GM21381 (cell line): ENCODE measurements around the gene TOP1.
"Not testable (repeated sequence)": the region's sequence is repeated elsewhere in the genome, so short reads cannot be mapped to it uniquely, and the experiment has no call there.

ENCODE experiments used
- ATAC-seq: cut with Tn5 transposase; IDR thresholded peaks from one replicate; pipeline ENCODE4 v1.9.1; 2021; ENCODE audit warnings: mild to moderate bottlenecking, moderate library complexity; ENCODE audit not compliant: unreplicated experiment

TOP1 gene

GRCh38 chr20:41003143-41003935 is 25.3 kb upstream of the TOP1 start:
- no peak for ATAC-seq

DNA sequence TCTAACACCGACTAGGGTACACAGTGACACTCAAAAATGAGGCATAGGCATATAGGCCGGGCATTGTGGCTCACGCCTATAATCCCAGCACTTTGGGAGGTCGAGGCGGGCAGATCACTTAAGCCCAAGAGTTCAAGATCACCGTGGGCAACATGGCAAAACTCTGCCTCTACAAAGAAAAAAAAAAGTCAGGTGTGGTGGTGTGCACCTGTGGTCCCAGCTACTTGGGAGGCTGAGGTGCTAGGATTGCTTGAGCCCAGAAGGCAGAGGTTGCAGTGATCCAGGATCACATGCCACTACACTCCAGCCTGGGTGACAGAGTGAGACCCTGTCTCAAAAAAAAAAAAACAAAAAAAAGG is 24.7 kb upstream of the TOP1 start:
- not testable (repeated sequence) for ATAC-seq

DNA sequence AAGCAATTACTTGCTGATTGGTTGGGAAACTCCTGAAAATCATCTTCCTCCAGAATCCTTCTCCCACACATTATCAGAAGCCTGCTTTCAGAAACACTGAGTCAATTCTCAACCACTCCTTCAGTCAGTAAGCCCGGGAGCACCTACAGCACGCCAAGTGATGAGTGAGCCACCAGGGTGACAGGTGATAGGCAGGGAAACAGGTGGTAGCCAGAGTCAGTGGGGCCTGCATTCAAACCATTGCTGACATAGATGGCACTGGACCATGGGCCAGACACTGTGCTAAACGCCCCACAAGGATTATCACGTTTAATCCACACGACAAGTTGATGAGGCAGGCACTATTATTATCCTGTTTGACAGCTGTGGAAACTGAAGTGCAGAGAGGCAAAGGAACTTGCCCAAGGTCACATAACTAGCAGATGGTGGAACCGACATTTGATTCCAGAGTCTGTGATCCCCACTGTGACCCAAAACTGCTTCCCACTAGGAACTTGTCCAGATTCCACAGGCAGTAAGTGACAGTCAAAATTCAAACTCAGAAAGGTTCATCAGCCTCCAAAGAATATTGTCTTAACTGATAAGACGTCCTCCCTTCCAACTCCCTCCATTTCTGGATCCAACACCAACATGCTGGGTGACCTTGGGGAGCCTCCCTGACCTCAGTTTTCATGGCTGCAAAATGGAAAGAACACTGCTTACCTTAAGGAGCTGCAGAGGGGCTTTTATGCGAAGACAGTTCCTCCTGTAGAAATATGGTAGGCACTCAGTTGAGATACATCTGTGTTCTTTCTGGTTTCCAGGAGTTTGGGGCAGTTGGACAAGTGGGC is 23.9 kb upstream of the TOP1 start:
- no peak for ATAC-seq

- no peak for ATAC-seq
These were observed 23.3 kb upstream of the TOP1 start for GRCh38 chr20:41005361-41005729.

DNA sequence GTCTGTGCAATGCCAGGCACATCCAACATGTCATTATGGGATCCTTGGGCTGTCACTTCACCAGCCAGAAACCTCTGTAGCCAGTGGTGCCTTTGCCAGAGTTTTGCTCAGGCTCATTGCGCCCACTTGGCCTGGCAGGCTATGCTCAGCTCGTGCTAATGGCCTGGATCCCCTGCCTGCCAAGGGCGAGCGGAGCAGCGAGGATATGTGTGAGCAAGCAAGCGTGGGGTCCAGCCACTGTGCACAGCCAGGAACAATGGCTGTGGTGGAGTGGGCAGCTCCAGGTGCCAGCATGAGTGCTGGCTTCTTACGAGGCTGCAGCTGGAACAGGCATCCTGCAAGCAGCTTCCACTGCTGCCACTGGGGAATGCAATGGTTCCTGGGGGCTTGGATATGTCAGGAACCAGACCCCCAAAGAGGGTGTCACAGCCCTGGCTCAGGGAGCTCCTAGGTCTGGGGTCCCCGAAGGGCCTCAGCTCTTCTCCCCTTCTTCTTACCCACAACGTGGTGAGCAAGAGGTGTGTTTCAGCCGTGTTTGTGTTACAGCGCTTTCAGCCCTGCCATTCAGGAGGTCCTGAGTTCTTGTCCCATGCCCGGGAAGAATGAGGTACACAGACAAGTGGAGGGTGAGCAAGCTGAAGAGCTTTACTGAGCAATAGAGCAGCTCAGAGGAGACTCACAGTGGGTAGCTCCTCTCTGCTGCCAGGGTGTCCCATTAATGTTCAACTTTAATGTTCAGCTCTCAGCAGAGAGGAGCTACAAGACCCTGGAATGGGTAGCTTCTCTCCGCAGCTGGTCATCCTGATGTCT is 22.3 kb upstream of the TOP1 start:
- ATAC-seq = no peak

DNA sequence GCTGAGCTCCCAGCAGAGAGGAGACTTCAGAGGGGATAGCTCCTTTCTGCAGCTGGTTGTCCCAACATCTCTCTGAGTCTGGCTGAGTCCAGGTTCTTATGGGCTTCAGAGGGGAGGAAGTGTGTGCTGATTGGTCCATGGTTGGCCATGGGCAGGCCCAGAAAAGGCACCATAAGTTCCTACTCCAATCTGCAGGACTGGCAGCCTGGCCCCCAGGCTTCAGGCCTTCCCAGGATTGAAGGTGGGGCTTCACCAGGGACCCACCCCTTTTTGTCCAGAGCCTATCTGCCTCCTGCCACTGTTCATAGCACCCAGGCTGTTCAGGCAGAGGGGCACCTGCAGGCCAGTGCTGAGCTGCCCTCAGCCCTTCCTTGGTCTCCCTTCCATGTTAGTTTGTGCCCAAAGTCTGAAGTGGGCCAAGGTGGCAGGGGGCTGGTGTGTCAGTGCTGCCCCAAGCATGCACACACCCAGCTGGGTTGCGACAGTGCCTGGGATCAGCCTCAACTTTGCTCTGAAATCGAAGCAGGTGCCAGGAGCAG is 21.6 kb upstream of the TOP1 start:
- ATAC-seq = no peak

DNA sequence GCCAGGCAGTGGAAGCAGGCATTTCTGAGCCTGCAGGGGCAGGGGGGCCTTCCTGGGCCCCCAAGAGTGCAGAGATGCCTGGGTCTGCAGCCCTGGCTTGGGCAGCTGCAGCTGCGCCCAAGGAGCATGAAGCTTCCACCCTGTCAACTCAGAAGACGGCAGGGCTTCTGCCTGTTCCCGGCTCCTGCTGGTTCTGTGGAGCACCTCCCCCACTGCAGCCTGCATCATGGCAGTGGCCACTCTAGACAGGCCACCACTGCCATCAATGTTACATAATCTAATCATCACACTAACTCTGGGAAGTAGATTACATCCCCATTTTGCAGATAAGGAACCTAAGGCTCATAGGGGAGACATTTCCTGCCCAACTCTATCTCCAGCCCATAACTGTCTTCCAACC is 21.1 kb upstream of the TOP1 start:
- no peak for ATAC-seq

- ATAC-seq = no peak
These were observed 18.7 kb upstream of the TOP1 start for GRCh38 chr20:41009946-41010345.

DNA sequence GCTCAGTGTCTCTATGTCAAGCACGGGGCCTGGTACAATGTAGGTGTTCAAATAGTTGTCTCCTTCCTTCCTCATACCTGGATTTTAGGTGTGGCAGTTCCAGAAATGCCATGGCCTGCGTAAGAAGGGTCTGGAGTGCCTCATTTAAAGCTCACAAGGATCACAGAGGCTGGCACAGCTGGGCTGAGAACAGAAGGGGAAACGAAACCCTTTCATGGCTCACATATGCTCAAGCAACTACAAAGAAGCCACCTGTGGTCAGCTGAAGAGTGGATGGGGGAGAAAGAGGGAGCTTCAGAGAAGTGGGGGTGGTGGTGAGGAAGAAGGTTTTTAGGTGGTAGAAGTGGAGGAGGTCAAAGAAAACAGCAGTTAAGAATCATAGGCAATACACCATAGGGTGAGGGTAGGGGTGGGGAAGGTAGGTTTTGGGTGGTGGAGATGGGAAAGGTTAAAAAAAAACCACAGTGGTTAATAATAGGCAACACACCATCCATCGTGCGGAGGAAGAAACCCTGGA is 17.0 kb upstream of the TOP1 start:
- ATAC-seq = peak; percentile 88

GRCh38 chr20:41014561-41015088 is 14.0 kb upstream of the TOP1 start:
- no peak for ATAC-seq

GRCh38 chr20:41017448-41018042 is 11.1 kb upstream of the TOP1 start:
- ATAC-seq = no peak

DNA sequence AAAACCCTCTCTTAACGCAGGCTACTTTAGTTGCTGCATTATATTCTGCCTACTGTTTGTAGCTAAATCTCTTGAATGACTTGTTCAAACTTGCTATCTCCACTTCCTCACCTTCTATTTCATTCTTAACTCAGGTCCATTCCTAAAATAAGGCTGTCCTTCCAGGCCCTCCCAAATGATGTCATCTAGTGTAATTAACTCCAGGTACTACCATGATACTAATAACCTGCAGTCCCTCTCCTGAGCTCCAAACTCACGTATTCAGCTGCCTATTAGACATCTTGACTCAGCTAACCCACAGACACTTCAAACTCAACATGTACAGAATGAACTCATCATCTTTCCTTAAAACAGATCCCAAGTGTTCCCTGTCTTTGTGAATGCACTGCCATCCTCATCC is 10.5 kb upstream of the TOP1 start:
- ATAC-seq = no peak

DNA sequence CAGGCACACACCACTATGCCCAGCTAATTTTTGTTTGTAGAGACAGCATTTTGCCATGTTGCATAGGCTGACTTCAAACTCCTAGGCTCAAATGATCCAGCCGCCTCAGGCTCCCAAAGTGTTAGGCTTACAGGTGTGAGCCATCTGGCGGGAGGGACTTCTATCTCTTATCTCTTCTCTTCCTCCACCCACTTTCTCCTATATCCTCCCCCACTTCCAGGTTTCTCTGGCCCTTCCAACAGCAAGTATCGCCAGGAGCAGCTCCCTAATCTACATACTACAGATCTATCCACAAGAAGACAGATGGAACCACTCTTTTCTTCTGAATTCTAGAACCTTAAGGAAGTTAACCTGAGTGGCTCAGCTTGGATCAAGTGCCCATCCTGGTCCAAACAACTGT is 5.1 kb upstream of the TOP1 start:
- no peak for ATAC-seq

GRCh38 chr20:41027366-41027765 is 1.3 kb upstream of the TOP1 start:
- ATAC-seq = no peak

DNA sequence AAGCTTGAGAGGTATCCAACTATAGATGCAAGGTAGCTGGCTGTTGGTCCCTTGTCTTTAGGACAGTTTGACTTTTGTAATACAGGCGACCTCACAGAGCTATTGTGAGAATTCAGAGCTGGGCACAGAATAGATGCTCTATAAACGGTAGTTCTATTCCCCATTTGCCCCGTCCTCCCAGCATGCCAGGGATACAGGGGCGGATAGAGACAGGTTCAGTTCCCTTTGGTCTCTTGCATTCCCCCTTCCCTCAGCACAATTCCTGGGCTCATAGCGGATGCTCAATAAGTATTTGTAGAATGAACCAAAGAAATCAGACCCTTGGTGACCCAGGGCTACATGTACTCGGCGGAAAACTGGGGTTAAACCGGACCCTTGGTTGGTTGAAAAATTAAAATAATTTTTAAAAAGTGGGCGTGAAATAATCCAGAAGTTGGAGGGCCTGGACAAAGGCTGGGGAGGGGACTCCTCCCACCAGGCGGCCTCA is 707 bp upstream of the TOP1 start:
- ATAC-seq = no peak

GRCh38 chr20:41029150-41029901 is 704 bp downstream of the TOP1 start:
- ATAC-seq = peak; percentile 19

GRCh38 chr20:41030061-41030460 is 1.4 kb downstream of the TOP1 start:
- no peak for ATAC-seq

DNA sequence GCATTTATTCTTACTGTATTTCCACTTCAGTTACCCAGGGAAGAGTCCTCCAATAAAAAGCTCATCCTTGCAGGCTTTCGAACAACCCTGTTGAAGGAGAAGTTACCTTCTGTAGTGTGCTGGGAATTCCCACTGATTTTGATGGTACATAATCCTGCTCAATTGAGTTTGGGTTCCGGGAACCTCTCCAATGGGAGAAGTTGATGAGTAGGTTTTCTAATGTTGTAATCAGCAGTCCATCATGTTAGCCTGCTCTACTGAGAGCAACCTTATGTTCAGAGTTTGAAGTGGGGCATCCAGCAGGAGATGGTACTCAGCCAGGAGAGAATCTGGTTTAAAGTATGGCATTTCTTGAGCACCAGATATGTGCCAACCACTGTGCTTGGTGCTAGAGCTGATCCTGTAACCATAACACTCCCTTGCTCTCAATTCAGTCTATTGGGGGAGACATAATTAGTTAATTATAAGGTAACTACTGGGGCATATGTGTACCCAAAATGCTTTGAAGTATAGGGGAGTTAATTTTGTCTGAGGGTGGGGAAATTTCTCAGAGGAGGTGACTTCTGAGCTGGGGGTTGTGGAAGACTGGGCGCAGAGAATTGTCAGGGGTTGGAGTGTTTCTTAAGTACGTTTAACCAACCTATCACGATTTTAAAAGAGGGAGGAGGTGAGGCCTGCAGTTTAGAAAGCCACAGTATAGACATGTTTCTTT is 2.1 kb downstream of the TOP1 start:
- ATAC-seq = no peak

- no peak for ATAC-seq
These were observed 2.6 kb downstream of the TOP1 start for GRCh38 chr20:41031243-41031619.
